Cerebellar cortex (tissue), 1 donor: ENCODE results near the gene ADGRB3.
"Not testable (repeated sequence)": the region's sequence is repeated elsewhere in the genome, so short reads cannot be mapped to it uniquely, and the experiment has no call there.

Source experiments
- DNase-seq: peaks from one replicate; pipeline ENCODE4 v3.0.0-alpha.2; 2015; ENCODE audit warnings: low spot score

Gene ADGRB3

DNA sequence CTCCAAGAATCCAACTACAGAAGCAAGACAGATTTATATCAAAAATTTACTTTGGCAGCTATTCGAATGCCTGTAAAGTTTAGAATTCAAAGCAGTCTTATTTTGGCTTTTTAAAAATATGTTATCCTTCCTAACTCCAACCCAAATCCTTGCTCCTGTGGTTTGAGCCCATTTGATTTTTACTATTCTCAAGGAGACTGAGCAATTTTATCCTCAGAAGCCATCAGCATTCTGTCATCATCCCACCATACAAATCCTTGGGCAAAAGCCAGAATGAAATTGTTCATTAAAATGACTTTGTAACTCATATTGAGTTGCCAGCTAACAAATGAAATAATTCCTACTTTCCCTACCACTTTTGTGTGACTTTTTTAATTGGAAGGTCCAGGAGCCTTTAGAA is 392.8 kb downstream of the ADGRB3 start:
- DNase-seq = no peak

DNA sequence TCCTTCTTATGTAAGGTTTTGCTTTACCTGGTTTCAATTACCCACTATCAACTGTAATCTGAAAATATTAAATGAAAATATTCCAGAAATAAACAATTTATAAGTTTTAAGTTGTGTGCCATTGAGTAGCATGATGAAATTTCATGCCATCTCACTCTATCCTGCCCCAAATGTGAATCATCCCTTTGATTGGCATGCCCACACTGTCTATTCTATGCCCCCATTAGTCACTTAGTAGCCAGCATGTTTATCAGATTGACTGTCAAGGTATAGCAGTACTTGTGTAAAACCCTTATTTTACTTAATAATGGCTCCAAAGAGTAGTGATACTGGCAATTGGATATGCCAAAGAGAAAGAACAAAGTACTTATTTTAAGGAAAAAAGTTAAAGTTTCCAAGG is 403.8 kb downstream of the ADGRB3 start:
- DNase-seq = no peak

- DNase-seq = no peak
Observed at GRCh38 chr6:69042297-69042696, 407.2 kb downstream of the ADGRB3 start.

DNA sequence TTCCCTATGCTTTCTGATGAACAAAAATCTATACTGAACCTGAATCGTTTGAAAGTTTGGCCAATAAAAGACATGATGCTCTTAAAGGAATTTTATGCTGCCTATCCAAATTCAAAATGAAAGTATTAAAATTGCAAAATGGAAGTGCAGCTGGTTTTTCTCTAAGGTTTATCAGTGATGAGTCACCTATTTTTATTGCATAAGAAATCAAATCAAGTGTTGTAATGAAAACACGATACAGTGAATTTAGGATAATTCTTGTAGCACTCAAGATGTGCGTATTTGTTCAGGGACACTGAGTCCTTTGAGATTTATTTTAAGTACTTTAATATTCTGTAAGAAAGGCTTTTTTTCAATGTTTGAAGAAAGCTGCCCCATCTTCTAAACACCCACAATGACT is 409.5 kb downstream of the ADGRB3 start:
- DNase-seq = no peak

- no peak for DNase-seq
Observed at GRCh38 chr6:69059413-69059812, 424.3 kb downstream of the ADGRB3 start.

- no peak for DNase-seq
Observed at GRCh38 chr6:69061066-69061465, 426.0 kb downstream of the ADGRB3 start.

DNA sequence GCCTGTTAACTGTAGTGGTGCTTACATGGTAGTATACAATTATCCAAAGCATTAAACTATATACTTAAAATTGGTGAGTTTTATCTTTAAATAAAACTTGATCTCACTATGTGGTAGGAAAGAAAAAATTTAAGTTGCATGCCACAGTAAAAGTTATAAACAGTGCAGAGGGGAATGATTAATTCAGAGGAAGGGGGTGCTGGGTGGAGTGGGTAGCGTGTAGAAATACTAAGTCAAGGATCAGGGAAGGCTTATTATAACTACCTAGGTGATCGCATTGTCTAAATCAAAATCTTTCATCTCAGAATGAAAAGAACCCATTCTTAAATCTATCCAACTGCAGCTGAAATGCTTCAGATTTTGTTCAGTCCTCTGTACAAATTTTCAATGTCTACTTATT is 428.3 kb downstream of the ADGRB3 start:
- no peak for DNase-seq

DNA sequence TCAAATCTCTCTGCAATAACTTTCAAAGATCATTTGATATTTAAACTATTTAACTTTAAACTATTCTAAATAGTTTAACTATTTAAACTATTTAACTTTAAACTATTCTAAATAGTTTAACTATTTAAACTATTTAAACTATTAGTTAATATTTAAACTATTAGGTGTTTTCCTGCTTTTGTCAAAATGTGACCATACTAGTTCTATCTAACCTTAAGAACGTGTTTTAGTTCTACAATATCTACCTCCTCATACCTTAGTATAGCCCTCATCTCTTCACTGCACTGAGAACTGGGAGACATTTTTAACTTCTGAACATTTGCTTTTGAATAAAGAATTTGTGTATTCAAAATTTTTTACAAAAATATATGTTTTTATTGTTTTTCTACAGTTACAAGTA is 429.1 kb downstream of the ADGRB3 start:
- no peak for DNase-seq

DNA sequence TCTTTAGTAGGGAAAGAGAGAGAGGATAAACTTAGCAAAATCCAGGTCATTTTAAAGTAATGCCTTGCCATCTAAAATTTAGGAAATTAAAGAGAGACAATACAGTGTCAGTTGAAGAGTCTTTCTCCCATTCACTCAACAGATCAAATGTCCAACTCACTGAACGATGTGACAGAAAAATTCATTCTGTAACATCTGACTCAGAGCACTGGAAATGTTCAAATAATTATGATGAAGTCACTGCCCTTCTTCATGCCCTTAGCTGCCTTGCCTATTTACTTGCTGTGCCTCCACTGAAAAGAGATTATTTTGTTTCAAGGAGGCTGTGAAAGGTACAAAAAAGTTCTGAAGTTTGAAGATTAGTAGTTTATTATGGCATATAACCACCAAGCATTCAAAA is 434.8 kb downstream of the ADGRB3 start:
- no peak for DNase-seq

DNA sequence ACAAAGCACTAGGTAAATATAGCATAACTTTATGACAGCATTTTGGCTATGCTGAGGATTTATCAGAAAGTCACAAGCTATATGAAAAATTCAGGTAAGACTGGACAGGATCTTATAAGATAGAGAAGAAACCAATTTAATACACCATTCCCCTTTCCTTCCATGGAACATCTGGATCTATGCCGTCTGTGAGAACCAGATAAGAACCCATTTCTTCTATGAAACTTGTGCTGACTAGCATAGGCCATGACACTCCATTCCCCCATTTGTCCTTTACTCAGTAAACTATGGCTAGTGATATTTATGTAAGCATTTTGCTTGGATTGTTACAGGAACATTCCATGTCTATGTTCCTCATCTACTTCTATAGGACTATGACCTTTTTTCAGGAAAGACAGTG is 437.7 kb downstream of the ADGRB3 start:
- DNase-seq = no peak

DNA sequence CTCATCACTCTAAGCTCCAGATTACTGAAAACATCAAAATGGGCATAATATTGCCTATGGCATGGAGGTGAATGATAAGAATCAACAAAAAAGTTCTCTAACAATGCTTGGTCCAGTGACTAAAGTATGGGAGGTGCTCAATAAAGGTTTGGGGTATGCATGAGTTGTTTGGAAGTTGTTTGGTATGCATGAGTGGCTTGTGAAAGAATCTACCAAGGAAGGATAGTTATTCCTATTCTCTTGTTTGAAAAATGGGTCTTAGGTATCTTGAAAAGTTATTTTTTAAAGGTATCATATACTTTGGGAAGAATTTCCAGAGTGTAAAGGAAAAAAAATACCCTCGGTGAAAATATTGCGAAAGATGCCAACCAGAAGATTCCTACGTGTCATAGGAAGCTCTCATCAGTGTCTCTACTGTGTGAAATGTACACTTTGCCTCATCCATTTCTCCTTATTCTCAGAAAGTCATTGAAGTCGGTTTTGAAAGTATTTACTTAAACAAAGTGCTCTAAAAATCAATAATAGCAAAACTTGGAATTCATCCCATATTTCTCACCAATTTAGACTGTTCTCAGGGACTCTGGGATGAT is 449.8 kb downstream of the ADGRB3 start:
- DNase-seq = no peak

DNA sequence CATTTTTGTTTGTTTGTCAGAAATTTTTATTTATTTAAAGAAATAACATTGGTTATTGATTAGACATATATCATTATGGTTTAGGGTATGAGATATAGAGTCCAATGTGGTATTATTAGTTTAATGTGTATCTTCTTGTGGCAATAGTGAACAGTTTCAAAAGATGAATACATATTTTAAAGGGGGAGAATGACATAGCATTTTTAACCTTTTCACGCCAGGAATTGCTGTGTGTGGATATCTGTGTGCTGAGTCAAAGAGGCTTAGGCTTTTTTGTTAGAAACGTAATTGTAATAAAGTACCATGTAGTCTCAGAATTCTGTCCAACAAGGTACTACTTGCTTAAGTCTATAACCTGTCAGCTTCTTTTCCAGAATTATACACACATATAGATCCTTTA is 451.6 kb downstream of the ADGRB3 start:
- DNase-seq = no peak

GRCh38 chr6:69089539-69089938 is 454.5 kb downstream of the ADGRB3 start:
- DNase-seq = no peak

GRCh38 chr6:69090132-69090531 is 455.1 kb downstream of the ADGRB3 start:
- DNase-seq = no peak

DNA sequence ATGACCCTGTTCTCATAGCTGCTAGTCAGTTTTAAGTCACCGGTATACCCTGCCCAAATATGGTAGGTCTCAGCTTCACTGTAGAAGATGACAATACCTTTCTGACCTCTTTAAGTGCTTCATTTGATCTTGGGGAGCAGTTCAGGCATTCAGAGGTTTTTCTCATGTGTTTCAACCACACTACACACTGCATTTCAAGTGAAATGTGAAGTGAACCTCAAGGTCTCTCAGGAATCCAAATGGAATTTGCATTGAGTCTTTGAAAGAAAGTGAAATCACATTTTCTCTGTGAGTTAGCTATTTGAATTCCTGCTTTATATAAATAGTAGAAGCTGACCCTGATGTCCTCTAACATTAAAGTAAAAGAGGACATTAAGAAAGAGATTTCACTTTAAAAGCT is 461.6 kb downstream of the ADGRB3 start:
- no peak for DNase-seq

DNA sequence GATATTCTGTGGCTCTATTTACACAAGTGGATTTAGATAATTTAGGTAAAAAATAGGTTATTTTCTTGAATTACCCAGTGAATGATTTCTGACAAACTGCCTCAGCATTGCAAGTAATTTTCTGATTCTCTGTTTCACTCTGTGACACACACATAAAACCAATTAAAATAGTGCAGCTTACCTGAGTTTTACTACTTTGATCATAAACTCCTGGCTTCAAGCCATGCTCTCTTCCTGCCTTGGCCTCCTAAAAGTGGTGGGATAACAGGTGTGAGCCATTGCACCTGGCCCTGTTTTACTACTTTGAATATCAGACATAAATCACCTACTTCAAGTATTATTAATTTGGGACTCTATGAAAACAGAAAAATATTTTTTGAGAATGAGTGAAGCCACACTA is 462.9 kb downstream of the ADGRB3 start:
- no peak for DNase-seq

GRCh38 chr6:69098910-69099309 is 463.8 kb downstream of the ADGRB3 start:
- DNase-seq = no peak

- no peak for DNase-seq
Observed at GRCh38 chr6:69100772-69101171, 465.7 kb downstream of the ADGRB3 start.

DNA sequence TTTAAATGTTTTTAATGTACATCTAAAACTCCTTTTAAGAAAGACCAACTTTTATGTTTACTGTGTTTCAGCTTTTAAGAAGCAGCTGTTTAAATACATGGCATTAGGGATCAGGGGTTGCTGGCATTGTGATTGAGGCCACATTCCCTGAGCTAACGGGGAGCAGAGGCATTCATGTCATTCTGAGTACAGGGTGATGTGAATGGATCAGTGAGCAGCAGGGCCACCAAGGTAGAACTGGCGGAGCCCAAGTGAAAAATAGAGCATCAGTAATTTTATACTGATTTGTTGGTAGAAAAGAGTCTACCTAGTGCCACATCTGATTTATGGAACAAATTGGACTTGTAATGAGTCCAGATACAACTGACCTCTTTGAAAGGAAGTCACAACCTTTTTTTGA is 467.3 kb downstream of the ADGRB3 start:
- DNase-seq = no peak

DNA sequence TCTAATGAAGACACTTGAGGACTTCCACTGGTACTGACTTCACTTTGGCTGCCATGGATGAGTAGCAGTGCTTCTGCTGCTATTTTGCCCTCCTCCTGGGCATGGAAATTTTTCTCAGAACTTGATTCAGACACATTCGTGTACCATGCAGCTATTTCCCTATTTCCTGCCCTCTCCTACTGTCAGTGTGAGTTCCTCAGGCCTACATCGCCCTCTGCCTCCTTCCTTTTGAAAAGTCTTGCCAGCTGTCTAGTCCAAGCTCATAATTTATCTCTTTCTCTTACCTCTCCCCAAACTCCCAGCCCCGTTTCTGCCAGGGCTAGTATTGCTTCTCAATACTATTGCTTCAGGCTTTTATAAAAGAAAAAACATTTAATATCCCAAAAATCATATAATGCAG is 470.2 kb downstream of the ADGRB3 start:
- DNase-seq = no peak

- DNase-seq = no peak
Observed at GRCh38 chr6:69106511-69106910, 471.4 kb downstream of the ADGRB3 start.

GRCh38 chr6:69111301-69111700 is 476.2 kb downstream of the ADGRB3 start:
- no peak for DNase-seq

DNA sequence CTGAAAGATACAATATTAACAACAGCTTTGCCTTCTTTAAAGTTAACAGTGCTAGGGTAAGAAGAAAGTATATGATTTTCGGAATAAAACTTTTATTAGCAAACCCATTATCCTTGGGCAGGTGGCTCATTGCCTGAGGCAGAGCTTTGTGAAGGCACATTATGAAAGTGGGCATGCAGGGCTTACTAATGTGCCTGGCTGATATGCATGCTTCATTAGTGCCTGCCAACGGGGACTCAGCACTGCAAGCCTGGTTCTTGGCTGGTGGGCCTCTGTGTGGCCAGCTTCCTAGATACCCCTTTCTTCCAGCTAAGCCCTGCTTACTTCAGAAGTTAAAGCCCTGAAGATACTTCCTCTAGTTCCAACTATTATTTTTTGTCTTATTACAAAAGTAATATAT is 481.6 kb downstream of the ADGRB3 start:
- DNase-seq = no peak

DNA sequence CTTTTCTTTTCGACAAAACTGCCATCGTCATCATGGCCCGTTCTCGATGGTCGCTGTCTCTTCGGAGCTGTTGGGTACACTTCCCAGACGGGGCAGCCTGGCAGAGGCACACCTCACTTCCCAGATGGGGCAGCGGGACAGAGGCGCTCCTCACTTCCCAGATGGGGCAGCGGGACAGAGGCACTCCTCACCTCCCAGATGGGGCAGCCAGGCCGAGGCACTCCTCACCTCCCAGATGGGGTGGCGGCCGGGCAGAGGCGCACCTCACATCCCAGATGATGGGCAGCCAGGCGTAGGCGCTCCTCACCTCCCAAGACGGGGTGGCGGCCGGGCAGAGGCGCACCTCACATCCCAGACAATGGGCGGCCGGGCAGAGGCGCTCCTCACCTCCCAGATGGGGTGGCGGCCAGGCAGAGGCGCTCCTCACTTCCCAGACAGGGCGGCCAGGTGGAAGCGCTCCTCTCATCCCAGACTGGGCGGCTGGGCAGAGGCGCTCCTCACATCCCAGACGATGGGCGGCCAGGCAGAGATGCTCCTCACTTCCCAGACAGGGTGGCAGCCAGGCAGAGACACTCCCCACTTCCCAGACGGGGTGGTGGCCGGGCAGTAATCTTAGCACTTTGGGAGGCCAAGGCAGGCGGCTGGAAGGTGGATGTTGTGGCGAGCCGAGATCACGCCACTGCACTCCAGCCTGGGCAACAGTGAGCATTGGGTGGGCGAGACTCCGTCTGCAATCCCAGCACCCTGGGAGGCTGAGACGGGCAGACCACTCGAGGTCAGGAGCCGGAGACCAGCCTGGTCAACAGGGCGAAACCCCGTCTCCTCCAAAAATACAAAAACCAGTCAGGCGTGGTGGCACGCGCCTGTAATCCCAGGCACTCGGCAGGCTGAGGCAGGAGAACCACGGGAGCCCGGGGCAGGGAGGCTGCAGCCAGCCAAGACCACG is 486.7 kb downstream of the ADGRB3 start:
- DNase-seq = not testable (repeated sequence)
